T-helper 1 cell treated with Interleukin-12 subunit alpha and Interleukin-12 subunit beta and Interleukin-4 antibody, amounts not matched to agents 30 μg/mL and 1 μg/mL, for 36 hours (primary cell): ENCODE measurements around the gene SLC9B2.
"Not testable (repeated sequence)": the region's sequence is repeated elsewhere in the genome, so short reads cannot be mapped to it uniquely, and the experiment has no call there.

Source experiments
- H3K27ac Mint-ChIP-seq: one replicate; pipeline ENCODE4 v1.8.0; 2021; ENCODE audit warnings: mild to moderate bottlenecking, mixed read lengths
- H3K27me3 Mint-ChIP-seq: one replicate; pipeline ENCODE4 v1.8.0; 2021; ENCODE audit warnings: low read depth, mixed read lengths
- H3K36me3 Mint-ChIP-seq: one replicate; pipeline ENCODE4 v1.8.0; 2021; ENCODE audit warnings: low read depth, mixed read lengths
- H3K4me1 Mint-ChIP-seq: one replicate; pipeline ENCODE4 v1.8.0; 2021; ENCODE audit warnings: low read depth, mixed read lengths
- H3K4me3 Mint-ChIP-seq: one replicate; pipeline ENCODE4 v1.8.0; 2021; ENCODE audit warnings: mild to moderate bottlenecking, moderate library complexity, mixed read lengths
- H3K9me3 Mint-ChIP-seq: one replicate; pipeline ENCODE4 v1.8.0; 2021; ENCODE audit warnings: mixed read lengths

The SLC9B2 gene

DNA sequence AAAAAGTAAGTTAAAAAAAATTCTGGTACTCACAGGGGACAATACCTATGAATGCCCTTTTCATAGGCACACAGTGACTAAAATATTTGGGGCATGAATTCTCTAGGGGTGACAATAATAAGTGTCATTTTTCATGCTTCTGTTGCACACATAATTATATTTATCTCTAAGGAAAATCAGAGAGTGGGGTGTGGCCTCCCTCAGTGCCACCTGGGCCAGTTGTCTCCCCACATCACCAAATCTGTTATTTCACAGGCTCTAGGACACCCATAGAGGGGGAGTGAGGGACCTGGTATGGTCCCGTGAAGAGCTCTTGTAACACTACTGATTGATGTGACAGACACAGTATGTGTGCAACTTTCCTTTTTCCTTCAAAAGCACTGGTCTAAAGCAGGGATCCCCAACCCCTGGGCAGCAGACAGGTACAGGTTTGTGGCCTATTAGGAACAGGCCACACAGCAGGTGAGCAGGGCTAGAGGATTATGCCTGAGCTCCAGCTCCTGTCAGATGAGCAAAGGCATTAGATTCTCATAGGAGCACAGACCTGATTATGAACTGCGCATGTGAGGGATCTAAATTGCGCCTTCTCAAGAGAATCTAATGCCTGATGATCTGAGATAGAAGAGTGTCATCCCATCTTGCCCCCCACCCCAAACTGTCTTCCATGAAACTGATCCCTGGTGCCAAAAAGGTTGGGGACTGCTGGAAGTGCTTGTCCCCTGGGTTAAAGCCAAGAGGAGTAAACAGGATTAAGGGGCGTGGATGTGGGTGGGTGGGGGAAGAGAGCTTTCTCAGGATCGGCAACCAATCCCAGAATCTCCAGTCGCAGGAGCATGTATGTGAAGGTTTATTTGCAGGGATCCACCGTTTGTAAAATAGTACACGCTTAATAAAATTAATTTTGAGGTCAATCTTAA, 57.9 kb downstream of the SLC9B2 start:
- H3K27ac Mint-ChIP-seq: peak overlapping the region; percentile 96
- H3K4me1 Mint-ChIP-seq: peaks cover 14% of the 10 kb centered on the region
- no peaks in the 10 kb centered on the region for H3K27me3 Mint-ChIP-seq
- H3K4me3 Mint-ChIP-seq: peak overlapping the region; percentile 93
- peaks cover 9% of the 10 kb centered on the region for H3K36me3 Mint-ChIP-seq
- H3K9me3 Mint-ChIP-seq: no peaks in the 10 kb centered on the region

DNA sequence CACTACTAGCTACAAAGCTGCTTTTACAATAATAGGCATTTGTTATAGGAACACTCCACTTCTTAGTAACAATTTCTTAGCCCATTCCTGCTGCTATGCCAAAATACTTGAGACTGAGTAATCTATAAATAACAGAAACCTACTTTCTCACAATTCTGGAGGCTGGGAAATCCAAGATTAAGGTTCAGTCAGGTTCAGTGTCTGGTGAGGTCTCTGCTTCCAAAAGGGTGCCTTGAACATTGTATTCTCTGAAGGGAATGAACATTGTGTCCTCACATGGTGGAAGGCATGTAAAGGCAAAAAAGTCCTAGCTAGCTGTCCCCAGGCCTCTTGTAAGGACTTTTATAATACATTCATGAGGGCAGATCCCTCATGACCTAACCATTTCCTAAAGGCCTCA, 64.0 kb downstream of the SLC9B2 start:
- no peak overlapping the region for H3K27ac Mint-ChIP-seq
- no peaks in the 10 kb centered on the region for H3K4me1 Mint-ChIP-seq
- no peaks in the 10 kb centered on the region for H3K9me3 Mint-ChIP-seq
- no peaks in the 10 kb centered on the region for H3K36me3 Mint-ChIP-seq
- H3K27me3 Mint-ChIP-seq: no peaks in the 10 kb centered on the region
- no peak overlapping the region for H3K4me3 Mint-ChIP-seq

DNA sequence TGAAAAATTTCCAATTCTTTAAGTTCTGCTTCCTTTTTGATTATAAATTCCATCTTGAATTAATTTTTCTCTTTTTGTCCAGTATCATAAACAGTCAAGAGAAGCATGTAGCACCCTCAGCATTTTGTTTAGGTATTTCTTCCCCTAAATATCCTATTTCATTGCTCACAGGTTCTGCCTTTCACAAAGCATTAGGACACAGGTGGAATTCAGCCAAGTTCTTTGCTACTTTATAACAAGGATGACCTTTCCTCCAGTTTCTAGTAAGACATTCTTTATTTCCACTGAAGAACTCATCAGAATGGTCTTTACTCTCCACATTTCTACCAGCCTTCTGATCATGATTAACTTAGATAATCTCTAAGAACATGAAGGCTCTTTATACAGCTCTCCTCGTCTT, 64.5 kb downstream of the SLC9B2 start:
- no peaks in the 10 kb centered on the region for H3K9me3 Mint-ChIP-seq
- no peaks in the 10 kb centered on the region for H3K27me3 Mint-ChIP-seq
- H3K27ac Mint-ChIP-seq: no peak overlapping the region
- H3K36me3 Mint-ChIP-seq: no peaks in the 10 kb centered on the region
- no peaks in the 10 kb centered on the region for H3K4me1 Mint-ChIP-seq
- H3K4me3 Mint-ChIP-seq: no peak overlapping the region

DNA sequence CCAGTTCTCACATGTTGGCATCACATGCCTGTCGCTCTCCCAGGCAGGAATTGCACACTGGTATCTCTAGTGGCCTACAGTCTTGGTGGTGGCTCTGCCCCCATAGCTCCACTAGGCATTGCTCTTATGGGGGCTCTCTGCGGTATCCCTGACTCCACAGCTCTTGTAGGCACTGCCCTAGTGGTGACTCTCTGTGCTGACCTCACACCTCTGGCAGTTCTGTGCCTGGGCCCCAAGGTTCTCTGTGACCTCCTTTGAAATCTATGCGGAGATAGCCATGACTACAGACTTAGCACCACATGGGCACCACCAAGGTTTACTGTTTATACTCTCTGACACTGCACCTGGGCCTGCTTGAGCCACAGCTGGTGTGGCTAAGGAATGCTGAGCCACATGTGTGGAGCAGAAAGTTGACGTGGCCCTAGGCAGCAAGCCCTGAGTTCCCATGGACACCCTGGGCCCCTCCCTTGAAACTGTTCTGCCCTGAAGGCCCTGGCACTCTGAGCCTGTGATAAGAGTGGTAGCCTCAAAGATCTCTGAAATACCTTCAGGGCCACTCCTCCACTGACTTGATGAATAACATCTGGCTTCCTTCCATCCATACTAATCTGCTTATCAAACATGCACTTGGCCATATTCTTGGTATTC, 65.1 kb downstream of the SLC9B2 start:
- Mint-ChIP-seq H3K4me3 (no peak overlapping the region), H3K27ac (no peak overlapping the region), H3K27me3 (no peaks in the 10 kb centered on the region), H3K4me1 (no peaks in the 10 kb centered on the region), H3K9me3 (no peaks in the 10 kb centered on the region), H3K36me3 (no peaks in the 10 kb centered on the region)

DNA sequence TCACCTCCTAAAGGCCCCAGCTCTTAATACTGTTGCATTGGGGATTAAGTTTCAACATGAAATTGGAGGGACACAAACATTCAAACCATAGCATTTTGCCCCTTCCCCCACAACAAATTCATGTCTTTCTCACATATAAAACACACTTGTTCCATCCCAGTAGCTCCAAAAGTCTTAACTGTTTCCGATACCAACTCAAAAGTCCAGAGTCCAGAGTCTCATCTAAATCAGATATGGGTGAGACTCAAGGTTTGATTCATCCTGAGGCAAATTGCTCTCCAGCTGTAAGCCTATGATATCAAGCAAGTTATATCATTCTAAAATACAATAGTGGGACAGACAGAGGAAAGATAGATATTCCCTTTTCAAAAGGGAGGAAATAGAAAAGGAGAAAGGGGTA, 65.8 kb downstream of the SLC9B2 start:
- H3K27ac Mint-ChIP-seq: no peak overlapping the region
- no peaks in the 10 kb centered on the region for H3K4me1 Mint-ChIP-seq
- no peak overlapping the region for H3K4me3 Mint-ChIP-seq
- no peaks in the 10 kb centered on the region for H3K9me3 Mint-ChIP-seq
- H3K36me3 Mint-ChIP-seq: no peaks in the 10 kb centered on the region
- peaks cover 5% of the 10 kb centered on the region for H3K27me3 Mint-ChIP-seq

DNA sequence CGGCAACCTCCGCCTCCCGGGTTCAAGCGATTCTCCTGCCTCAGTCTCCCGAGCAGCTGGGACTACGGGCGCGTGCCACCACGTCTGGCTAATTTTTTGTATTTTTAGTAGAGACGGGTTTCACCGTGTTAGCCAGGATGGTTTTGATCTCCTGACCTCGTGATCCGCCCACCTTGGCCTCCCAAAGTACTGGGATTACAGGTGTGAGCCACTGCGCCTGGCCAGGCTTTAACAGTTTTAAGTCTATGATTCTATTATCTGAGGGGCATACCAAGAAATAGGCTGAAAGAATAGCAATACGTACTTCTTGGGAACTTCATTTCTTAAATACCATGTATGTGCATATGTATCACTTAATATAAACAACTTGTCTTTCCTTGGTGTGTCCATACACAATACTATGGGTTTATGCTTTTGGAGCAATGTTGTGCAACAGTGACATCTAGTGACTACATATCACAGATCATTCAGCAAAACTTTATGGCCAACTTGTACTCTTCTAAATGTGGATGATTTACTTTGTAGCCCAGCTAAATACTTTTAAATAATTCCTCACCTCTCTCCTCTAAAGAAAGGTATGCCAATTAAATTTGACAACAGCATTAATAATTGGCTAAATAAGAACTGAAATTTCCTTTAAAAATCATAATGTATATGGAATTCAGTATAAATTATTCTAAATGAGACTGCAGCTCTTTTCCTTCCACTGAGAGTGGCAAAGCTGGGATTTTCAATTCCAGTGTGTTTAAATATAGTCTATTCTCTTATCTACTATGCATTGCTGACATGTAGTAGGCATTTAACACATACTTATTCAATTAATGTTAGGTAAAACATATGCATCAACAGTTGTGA, 67.5 kb downstream of the SLC9B2 start:
- no peaks in the 10 kb centered on the region for H3K9me3 Mint-ChIP-seq
- H3K4me3 Mint-ChIP-seq: no peak overlapping the region
- peaks cover 15% of the 10 kb centered on the region for H3K27me3 Mint-ChIP-seq
- no peaks in the 10 kb centered on the region for H3K4me1 Mint-ChIP-seq
- no peaks in the 10 kb centered on the region for H3K36me3 Mint-ChIP-seq
- no peak overlapping the region for H3K27ac Mint-ChIP-seq

DNA sequence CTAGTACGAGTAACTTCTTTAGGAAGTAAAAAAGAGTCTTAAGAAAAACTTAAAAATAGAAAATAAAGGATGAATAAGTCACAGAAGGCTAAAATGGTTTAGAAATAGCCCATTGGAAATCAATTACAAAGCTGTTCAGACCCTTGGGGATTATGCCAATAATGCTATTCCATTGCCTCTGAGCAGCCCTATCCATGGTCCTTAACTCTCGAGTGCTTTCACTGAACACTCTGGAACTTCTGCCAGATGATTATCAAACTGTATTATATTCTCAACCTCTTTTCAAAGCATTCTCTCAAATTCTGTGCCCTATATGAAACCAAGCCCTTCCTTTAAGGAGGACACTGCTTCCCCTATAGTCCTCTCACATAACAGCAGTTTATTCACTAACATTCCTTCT, 74.0 kb downstream of the SLC9B2 start:
- Mint-ChIP-seq H3K36me3 (peaks cover 4% of the 10 kb centered on the region), H3K27me3 (peaks cover 15% of the 10 kb centered on the region), H3K9me3 (peaks cover 16% of the 10 kb centered on the region), H3K4me1 (no peaks in the 10 kb centered on the region), H3K27ac (no peak overlapping the region), H3K4me3 (no peak overlapping the region)

DNA sequence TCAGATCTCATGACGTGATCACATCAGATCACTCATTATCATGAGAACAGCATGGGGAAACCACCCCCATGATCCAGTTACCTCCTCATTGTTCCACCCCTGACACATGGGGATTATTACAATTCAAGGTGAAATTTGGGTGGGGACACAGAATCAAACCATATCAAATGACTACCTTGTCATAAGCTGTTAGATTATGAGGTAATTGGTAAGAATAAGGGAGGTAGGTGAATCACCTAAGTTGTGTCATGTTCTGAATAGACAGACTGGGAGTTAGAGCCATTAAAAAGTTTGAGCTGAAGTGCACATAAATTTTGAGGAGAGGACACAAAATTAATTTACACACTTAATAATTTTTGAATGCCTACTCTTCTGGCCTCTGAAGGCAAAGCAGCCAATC, 81.8 kb downstream of the SLC9B2 start:
- Mint-ChIP-seq H3K27ac (no peak overlapping the region), H3K36me3 (peaks cover 7% of the 10 kb centered on the region), H3K4me3 (no peak overlapping the region), H3K27me3 (no peaks in the 10 kb centered on the region), H3K4me1 (no peaks in the 10 kb centered on the region), H3K9me3 (peaks cover 18% of the 10 kb centered on the region)

DNA sequence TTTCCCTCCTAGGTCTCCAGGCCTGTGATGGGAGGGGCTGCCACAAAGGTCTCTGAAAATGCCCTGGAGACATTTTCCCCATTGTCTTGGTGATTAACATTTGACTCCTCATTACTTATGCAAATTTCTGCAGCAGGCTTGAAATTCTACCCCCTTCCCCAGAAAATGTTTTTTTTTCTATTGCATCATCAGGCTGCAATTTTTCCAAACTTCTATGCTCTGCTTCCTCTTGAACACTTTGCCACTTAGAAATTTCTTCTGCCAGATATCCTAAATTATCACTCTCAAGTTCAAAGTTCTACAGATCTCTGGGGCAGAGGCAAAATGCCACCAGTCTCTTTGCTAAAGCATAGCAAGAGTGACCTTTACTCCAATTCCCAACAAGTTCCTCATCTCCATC, 82.6 kb downstream of the SLC9B2 start:
- not testable (repeated sequence) for H3K27ac Mint-ChIP-seq

DNA sequence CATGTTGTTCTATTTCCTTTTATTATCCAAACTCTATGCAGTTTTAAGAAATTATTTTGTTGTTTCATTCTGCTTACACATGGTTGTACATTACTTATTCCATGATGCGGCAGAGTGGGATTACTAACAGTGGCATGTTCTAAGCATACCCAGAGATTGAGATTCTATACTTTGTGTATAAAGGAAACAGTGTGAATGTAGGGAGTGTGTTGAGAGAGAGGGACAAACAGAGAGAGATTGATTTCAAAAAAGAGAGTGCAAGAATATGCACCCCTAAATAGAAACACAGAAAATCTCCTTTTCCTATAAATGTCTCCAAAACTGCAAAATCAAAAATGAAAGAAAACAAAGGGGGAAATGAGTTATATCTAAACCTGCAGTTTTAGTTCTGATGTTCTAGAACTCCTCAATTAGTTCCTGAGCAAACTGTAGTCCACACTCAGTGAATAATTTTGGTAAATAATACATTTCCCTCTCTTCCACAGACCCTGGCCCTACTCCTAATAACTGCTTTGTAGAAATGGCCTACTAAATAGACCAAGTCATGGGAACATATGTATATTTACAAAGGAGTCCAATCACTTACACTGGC, 88.0 kb downstream of the SLC9B2 start:
- Mint-ChIP-seq H3K4me3 (peak overlapping the region; percentile 71), H3K4me1 (peaks cover 16% of the 10 kb centered on the region), H3K27ac (peak overlapping the region; percentile 85), H3K36me3 (peaks cover 14% of the 10 kb centered on the region), H3K27me3 (no peaks in the 10 kb centered on the region), H3K9me3 (peaks cover 14% of the 10 kb centered on the region)

More for the DNA sequence above, 82.6 kb downstream of the SLC9B2 start:
- H3K4me3 Mint-ChIP-seq, H3K4me1 Mint-ChIP-seq, H3K27me3 Mint-ChIP-seq, H3K36me3 Mint-ChIP-seq: not testable (repeated sequence)
- H3K9me3 Mint-ChIP-seq: peaks cover 17% of the 10 kb centered on the region

DNA sequence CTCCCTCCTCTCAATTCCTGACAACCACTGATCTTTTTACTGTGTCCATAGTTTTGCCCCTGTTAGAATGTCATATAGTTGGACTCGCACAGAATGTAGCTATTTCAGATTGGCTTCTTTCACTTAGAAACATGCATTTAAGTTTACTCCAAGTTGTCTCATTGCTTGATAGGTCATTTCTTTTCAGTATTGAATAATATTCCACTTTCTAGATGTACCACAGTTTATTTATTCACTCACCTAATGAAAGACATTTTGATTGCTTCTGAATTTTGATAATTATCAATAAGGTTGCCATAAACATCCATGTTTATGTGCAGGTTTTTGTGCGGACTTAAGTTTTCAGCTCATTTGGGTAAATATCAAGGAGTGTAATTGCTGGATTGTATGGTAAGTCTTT, 95.6 kb downstream of the SLC9B2 start:
- H3K9me3 Mint-ChIP-seq: peaks cover 1% of the 10 kb centered on the region
- no peak overlapping the region for H3K27ac Mint-ChIP-seq
- H3K4me3 Mint-ChIP-seq: no peak overlapping the region
- no peaks in the 10 kb centered on the region for H3K27me3 Mint-ChIP-seq
- no peaks in the 10 kb centered on the region for H3K4me1 Mint-ChIP-seq
- peaks cover 1% of the 10 kb centered on the region for H3K36me3 Mint-ChIP-seq
